Muscle of arm (tissue), 12 donors: ENCODE measurements around the gene RYR2. TPM values are rescaled to one million over a fixed set of nuclear protein-coding genes. Genes with fewer than 3 reads are reported as not detected.

ENCODE experiments used
- DNase-seq: peaks from one replicate; pipeline ENCODE4 v3.0.0-alpha.2; 2013
- polyA plus RNA-seq, 12 donors: library from polyadenylated mRNA; unstranded; fragments of 120-200 nt; gene quantifications; one replicate each; pipeline ENCODE4 v1.2.1, GENCODE V29; 2013; ENCODE audit not compliant: insufficient read length in 12 of 12

The RYR2 gene
- polyA plus RNA-seq, 12 donors = 1.9 to 4.7 (median 3.5) TPM; not detected in 1

GRCh38 chr1:237197470-237198425 is 155.8 kb downstream of the RYR2 start:
- DNase-seq = no peak

- DNase-seq = no peak
Observed at GRCh38 chr1:237199026-237199425, 157.0 kb downstream of the RYR2 start.

DNA sequence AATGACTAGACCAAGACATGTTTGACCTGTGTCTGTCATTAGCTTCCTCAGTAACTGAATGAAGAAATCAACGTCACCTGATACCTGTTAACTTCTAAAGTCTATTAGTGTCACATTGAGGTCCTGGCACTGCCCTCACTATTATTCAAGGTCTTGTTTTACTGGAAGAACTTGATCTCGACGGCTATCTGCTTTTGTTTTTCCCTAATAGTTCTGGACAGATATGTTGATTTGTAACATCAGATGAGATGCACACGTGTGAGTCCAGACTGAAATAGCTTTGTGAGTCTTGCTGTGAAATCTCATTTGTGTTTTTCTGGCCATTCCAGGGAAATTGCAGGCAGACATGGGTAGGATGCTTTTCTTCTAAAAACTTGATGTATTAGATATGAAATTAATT is 159.2 kb downstream of the RYR2 start:
- no peak for DNase-seq

DNA sequence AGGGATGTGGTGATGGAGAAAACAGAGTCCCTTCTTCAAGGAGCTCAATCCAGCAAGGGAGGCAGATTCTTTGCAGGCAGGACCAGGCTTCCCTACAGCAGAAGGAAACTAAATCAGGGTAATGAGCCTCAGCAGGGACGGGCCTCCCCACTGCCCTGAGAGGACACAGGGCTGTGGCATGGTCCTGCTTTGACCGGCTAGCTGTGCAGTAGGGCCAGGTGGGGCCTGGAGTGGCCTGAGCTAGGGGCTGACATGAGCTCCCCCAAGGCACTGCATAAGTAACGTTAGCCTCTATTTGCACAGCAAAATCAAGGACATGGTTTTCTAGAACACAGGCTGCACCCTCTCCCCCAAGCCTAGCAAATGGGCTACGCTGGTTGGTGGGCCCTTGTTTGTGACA is 162.9 kb downstream of the RYR2 start:
- no peak for DNase-seq

DNA sequence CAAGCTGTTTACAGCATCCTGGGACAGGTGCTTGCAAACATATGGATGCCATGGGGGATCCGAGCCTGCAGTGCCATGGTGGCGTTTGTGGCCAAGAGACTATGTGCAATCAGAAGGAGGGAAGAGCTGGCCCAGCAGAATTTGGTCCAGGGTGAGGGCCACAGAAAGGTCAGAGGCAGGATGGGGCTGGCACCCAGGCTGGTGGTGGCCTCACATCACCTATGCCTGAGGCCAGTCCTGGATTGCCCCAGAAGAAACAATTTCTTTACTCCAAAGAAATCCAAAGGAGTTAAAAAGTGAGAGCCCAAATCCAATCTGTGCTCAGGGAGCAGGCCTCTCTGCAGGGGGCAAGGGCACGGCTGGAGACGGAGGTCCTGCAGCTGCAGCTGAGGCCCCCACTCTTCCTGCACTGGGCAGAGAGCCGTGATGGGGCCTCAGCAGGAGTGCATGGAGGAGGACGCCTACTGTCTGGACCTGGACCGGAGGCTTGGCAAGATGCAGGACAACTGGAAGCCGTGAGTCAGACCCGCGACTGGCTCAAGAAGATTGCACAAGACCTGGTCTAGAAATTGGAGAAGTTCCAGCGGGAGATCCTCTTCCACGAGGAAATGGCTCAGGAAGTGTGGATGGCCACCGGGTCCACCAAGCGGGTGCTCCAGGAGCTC is 163.5 kb downstream of the RYR2 start:
- no peak for DNase-seq

DNA sequence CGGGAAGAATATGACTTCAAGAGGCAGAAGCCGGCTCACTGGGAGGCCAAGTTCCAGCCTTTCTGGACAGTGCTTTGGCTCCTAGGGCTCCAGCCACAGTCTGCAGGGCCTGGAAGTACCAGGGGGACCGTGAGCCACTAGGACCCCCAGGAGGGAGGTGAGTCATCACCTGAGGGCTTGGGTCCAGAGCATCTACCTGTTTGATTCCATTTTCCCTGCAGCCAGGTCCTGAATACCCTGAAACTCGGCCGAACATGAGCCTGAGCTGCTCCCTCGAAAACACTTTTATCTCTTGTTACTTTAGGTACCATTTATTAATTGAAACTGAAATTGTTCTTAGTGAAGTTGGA is 164.1 kb downstream of the RYR2 start:
- DNase-seq = no peak

DNA sequence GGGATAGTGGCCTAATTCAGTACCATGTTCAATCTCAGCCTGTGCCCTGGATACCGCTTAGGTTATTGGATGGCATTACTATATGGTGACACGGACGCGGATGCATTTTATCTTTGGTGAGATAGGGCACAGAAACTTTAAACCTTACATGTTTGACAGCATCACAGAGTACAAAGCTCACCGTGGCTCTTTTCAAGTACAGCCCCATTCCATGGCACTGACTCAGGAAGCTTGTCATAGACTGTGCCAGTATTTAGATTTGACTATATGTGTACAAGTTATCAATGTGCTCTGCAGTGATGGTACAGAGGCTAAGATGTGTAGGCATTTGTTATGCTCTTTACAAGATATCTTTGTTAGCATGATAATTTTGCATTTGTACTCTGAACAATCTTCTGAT is 169.0 kb downstream of the RYR2 start:
- DNase-seq = no peak

GRCh38 chr1:237211540-237211939 is 169.6 kb downstream of the RYR2 start:
- no peak for DNase-seq

GRCh38 chr1:237219751-237220642 is 178.0 kb downstream of the RYR2 start:
- DNase-seq = peak; percentile 58

- DNase-seq = no peak
Observed at GRCh38 chr1:237223419-237223818, 181.4 kb downstream of the RYR2 start.

GRCh38 chr1:237226177-237226944 is 184.4 kb downstream of the RYR2 start:
- no peak for DNase-seq

DNA sequence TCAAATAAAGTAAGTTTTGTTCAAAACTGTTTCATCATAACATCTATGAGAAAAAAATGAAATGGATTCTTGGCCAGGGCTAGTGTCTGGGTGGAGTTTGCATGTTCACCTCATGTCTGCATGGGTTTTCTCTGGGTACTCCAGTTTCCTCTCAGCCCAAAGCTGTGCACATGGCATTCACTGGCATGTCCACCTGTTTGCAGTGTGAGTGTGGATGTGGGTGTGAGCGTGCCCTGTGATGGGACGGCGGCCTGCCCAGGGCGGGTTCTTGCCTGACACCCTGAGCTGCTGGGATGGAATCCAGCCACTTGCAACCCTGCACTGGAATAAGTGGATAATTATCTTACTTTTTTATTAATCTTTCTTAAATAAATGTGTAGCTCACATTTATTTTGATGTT is 185.5 kb downstream of the RYR2 start:
- no peak for DNase-seq

- DNase-seq = no peak
Observed at GRCh38 chr1:237228421-237228820, 186.4 kb downstream of the RYR2 start.

DNA sequence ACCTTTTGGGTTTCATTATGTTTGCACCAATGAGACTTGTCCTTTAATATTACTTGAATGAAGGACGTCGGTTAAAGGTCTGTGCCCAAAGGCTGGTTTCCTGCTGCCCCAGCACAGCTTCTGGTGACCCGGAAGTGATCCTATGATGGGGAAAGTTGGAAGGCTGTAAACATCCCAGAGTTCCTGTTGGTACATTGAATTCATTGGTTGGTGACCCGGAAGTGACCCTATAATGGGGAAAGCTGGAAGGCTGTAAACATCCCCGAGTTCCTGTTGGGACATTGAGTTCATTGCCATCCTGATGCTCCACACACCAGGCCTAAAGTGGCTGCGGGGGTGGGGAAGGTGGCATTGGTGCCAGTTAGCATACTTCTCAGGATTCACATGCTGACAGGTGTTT is 187.3 kb downstream of the RYR2 start:
- DNase-seq = no peak

GRCh38 chr1:237232501-237232900 is 190.5 kb downstream of the RYR2 start:
- no peak for DNase-seq

DNA sequence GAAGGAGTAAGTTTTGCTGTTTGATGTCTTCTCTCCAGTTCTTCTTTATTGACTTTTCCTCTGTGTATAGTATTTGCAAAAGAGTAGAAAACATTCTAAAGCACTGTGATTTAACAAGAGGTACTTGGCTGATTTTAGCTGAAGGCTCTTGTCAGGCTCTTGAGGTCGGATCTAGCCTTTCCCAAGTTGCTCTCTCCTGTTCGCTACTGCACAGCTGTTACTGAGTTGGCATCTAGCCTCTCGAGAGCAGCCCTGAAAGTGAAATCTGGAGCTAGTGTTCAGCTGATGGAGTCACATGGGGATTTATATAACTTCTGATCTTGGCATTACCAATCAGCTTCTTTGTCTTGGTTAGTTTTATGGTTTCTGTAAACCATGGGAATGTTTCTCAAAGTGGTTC is 193.1 kb downstream of the RYR2 start:
- DNase-seq = no peak

GRCh38 chr1:237237721-237238120 is 195.7 kb downstream of the RYR2 start:
- DNase-seq = no peak

DNA sequence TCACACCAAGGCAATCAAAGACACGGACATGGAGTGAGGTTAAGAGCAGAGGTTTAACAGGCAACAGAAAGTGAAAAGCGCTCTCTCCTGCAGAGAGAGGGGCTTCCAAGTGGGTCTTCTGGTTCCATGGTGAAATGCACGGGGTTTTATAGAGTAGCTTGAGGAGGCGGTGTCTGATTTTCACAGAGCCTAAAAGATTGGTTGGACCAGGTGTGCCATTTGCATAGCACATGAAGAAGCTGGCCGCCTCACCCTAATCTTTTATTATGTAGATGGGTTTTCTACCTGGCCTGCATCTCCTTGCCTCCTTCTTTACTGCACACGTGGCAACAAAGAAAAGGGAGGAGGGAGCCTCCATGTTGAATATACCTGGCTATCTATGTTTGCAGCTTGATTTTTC is 197.3 kb downstream of the RYR2 start:
- no peak for DNase-seq

- DNase-seq = no peak
Observed at GRCh38 chr1:237241038-237241437, 199.1 kb downstream of the RYR2 start.

DNA sequence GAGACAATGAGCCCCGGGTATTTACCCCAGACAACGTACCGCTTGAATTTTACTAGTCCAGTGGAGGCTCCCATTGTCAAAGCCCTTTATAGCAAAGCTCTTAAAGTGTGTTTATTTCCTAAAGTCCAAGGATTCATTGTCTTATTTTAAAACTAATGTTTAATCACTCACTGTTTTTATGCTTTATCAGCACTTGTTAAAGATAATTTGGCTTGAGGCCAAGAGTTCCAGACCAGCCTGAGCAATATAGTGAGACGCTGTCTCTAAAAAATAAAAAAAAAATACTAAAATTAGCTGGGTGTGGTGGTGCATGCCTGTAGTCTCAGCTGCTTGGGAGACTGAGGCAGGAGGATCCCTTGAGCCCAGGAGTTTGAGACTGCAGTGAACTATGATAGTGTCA is 202.8 kb downstream of the RYR2 start:
- no peak for DNase-seq

GRCh38 chr1:237247442-237247841 is 205.5 kb downstream of the RYR2 start:
- DNase-seq = no peak

DNA sequence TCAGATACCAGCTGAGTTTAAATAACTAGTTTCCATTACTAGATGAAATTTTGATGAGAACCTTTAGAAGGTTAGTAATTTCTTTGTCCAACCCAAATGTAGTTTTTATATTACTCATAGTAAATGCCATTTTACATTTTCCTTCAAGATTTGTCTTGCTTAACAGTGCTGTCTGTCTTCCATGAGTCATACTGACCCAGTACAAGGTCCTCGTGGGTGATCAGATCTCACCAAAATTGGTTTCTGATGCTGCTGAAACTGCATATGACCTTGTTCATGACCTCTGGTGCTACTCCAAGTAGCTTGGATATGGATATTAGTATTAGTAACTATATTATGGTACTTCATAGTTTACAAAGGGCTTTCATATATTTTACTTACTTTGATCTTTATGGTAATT is 207.1 kb downstream of the RYR2 start:
- DNase-seq = no peak
